Endodermal cell (in vitro differentiated cells): ENCODE results near the gene IL21R. TPM values are rescaled to one million over a fixed set of nuclear protein-coding genes. Genes with fewer than 3 reads are reported as not detected.

Experiments used
- DNase-seq: peaks from one replicate; pipeline ENCODE4 v3.0.0-alpha.2; 2017
- H3K27ac ChIP-seq: 2 replicates; pipeline ENCODE4 v1.5.1; 2013; ENCODE audit warnings: mild to moderate bottlenecking, low read depth, low read length, moderate library complexity
- H3K27me3 ChIP-seq: 2 replicates; pipeline ENCODE4 v1.6.1; 2013; ENCODE audit warnings: mild to moderate bottlenecking, low read length, moderate library complexity; ENCODE audit not compliant: insufficient read depth, control insufficient read depth, poor library complexity, severe bottlenecking
- H3K36me3 ChIP-seq: 2 replicates; pipeline ENCODE4 v1.7.0; 2013; ENCODE audit warnings: mild to moderate bottlenecking, low read length, moderate library complexity; ENCODE audit not compliant: control insufficient read depth, insufficient read depth
- H3K4me1 ChIP-seq: one replicate; pipeline ENCODE4 v1.7.0; 2013; ENCODE audit warnings: low read length; ENCODE audit not compliant: control insufficient read depth, insufficient read depth
- H3K4me3 ChIP-seq: 2 replicates; pipeline ENCODE4 v1.5.1; 2013; ENCODE audit warnings: mild to moderate bottlenecking, low read length, moderate library complexity
- H3K9ac ChIP-seq: 2 replicates; pipeline ENCODE4 v1.6.1; 2013; ENCODE audit warnings: mild to moderate bottlenecking, low read length, moderate library complexity; ENCODE audit not compliant: poor library complexity, severe bottlenecking; ENCODE audit errors: extremely low read depth
- H3K9me3 ChIP-seq: 2 replicates; pipeline ENCODE4 v1.6.1; 2013; ENCODE audit warnings: mild to moderate bottlenecking, low read length, moderate library complexity; ENCODE audit not compliant: control insufficient read depth
- H3K27ac Mint-ChIP-seq: 2 replicates; pipeline ENCODE4 v1.8.0; 2020; ENCODE audit warnings: mixed read lengths
- H3K27me3 Mint-ChIP-seq: 2 replicates; pipeline ENCODE4 v1.8.0; 2021; ENCODE audit warnings: mild to moderate bottlenecking, mixed read lengths; ENCODE audit not compliant: insufficient read depth
- H3K36me3 Mint-ChIP-seq: 2 replicates; pipeline ENCODE4 v1.8.0; 2020; ENCODE audit warnings: low read depth, mixed read lengths
- H3K4me1 Mint-ChIP-seq: 2 replicates; pipeline ENCODE4 v1.8.0; 2020; ENCODE audit warnings: mixed read lengths
- H3K4me3 Mint-ChIP-seq: 2 replicates; pipeline ENCODE4 v1.8.0; 2020; ENCODE audit warnings: mild to moderate bottlenecking, moderate library complexity, mixed read lengths
- H3K9me3 Mint-ChIP-seq: 2 replicates; pipeline ENCODE4 v1.8.0; 2020; ENCODE audit warnings: mild to moderate bottlenecking, mixed read lengths
- WGBS, 2 experiments: methylation state at CpG; one replicate each; pipeline versions ENCODE4 v1.1.5 to v1.1.7; 2013; ENCODE audit warnings: missing lambda C conversion rate in 2 of 2, mixed read lengths in 1 of 2; ENCODE audit not compliant: insufficient coverage in 1 of 2, insufficient read length in 1 of 2; 5-methylcytosine and 5-hydroxymethylcytosine counted together
- total RNA-seq, 2 donors: library from RNA; stranded (reverse); fragmentation: NEBNext Ultra II Directional in 1 of 2; extraction: Animal tissue kit (Norgen Biotek cat#: 25700) in 1 of 2; gene quantifications; 2 replicates in 1 of 2; 3 replicates in 1 of 2; pipeline ENCODE4 v1.2.1, GENCODE V29; 2021
- TF ChIP-seq, protein P1 (sequence below): fragments of 200-600 bp; sonication (generic); conservative IDR thresholded peaks from 2 replicates; pipeline ENCODE4 v1.5.0; 2021; ENCODE audit warnings: antibody characterized with exemption, mild to moderate bottlenecking

Gene IL21R
- total RNA-seq, 2 donors from 2014 or later = 0.18 TPM; not detected in 1

DNA sequence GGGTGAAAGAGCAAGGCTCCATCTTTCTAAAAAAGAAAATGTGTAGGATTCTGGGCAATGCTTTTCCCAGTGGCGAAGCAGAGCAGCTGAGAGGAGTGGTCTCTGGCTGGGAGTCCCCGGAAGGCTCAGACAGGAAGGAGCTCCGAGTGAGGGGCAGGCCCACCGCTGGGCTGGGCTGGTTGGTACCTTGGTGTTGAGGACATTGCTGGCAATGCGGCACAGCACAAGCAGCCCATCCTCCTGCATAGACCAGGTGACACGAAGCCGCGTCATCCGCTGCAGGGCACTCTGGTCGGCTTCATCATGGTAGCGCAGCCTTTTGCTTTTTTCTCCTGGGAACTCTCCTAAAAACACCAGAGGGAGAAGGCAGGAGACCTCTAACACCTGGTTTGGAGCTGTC is 83.8 kb downstream of the IL21R start:
- Mint-ChIP-seq H3K27me3 (no peaks in the 10 kb centered on the region), H3K4me3 (no peak overlapping the region), H3K9me3 (no peaks in the 10 kb centered on the region), H3K27ac (no peak overlapping the region), H3K36me3 (peaks cover 83% of the 10 kb centered on the region), H3K4me1 (no peaks in the 10 kb centered on the region)
- 96 to 97% methylated on average over 5 to 11 of the region's 11 CpGs for WGBS, 2 experiments
- H3K27me3 ChIP-seq = no peaks in the 10 kb centered on the region
- no peaks in the 10 kb centered on the region for H3K9me3 ChIP-seq
- H3K9ac ChIP-seq = no peak overlapping the region
- H3K36me3 ChIP-seq = peaks cover 98% of the 10 kb centered on the region
- H3K4me3 ChIP-seq = no peak overlapping the region
- no peak for DNase-seq
- H3K4me1 ChIP-seq = no peaks in the 10 kb centered on the region
- TF ChIP-seq, protein P1, sequence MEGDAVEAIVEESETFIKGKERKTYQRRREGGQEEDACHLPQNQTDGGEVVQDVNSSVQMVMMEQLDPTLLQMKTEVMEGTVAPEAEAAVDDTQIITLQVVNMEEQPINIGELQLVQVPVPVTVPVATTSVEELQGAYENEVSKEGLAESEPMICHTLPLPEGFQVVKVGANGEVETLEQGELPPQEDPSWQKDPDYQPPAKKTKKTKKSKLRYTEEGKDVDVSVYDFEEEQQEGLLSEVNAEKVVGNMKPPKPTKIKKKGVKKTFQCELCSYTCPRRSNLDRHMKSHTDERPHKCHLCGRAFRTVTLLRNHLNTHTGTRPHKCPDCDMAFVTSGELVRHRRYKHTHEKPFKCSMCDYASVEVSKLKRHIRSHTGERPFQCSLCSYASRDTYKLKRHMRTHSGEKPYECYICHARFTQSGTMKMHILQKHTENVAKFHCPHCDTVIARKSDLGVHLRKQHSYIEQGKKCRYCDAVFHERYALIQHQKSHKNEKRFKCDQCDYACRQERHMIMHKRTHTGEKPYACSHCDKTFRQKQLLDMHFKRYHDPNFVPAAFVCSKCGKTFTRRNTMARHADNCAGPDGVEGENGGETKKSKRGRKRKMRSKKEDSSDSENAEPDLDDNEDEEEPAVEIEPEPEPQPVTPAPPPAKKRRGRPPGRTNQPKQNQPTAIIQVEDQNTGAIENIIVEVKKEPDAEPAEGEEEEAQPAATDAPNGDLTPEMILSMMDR = no peak
- no peak overlapping the region for H3K27ac ChIP-seq

DNA sequence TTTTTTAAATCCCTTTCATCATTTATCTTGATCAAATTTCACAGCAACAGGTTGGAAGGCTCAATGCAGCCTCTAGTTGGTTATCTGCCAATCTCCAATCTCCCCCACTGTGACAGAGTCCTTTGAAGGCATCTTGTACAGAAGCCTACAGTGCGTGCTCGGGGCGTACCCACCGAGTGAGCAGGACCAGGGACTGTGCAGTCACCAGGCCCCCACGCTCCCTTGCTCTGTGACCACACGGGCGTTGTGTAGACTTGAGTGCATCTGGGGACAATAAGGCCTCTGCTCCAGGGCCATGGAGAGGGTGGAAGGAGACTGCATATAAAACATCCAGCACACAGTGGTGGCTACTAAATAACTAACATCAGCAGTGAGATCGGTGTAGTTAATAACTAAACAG is 84.4 kb downstream of the IL21R start:
- TF ChIP-seq, protein P1 = no peak

DNA sequence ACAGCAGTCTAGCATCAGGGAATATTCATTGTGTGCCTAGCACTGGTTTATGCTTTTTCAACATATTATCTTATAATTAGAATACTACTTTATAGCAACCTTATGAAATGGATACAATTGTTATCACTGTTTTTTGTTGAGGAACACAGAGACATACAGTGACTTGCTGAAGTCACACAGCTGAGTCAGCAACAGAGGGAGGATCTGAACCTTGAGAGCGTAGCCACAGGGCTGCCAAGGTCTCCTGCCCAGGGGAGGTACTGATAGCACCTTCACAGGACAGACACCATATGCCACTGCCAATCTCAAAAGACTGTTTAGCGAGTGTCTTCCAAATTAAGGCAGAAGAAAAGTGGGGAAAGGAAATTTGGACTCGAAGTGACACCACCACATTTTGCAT is 84.8 kb downstream of the IL21R start:
- TF ChIP-seq, protein P1 = no peak
- H3K9me3 ChIP-seq = no peaks in the 10 kb centered on the region
- no peak overlapping the region for H3K4me3 ChIP-seq
- H3K27ac ChIP-seq = no peak overlapping the region
- H3K36me3 ChIP-seq = peaks cover 98% of the 10 kb centered on the region
- 90 to 100% methylated on average over 3 of the region's 3 CpGs for WGBS, 2 experiments
- Mint-ChIP-seq H3K36me3 (peaks cover 82% of the 10 kb centered on the region), H3K4me3 (no peak overlapping the region), H3K27ac (no peak overlapping the region), H3K4me1 (no peaks in the 10 kb centered on the region), H3K27me3 (no peaks in the 10 kb centered on the region), H3K9me3 (no peaks in the 10 kb centered on the region)
- no peaks in the 10 kb centered on the region for H3K27me3 ChIP-seq
- H3K9ac ChIP-seq = no peak overlapping the region
- no peaks in the 10 kb centered on the region for H3K4me1 ChIP-seq
- no peak for DNase-seq

More for the DNA sequence above, 84.4 kb downstream of the IL21R start:
- whole genome bisulfite sequencing, 2 experiments = 91 to 99% methylated on average over 7 to 8 of the region's 8 CpGs
- no peak overlapping the region for H3K9ac ChIP-seq
- Mint-ChIP-seq H3K4me1 (no peaks in the 10 kb centered on the region), H3K27me3 (no peaks in the 10 kb centered on the region), H3K4me3 (no peak overlapping the region), H3K27ac (no peak overlapping the region), H3K36me3 (peaks cover 82% of the 10 kb centered on the region), H3K9me3 (no peaks in the 10 kb centered on the region)
- no peaks in the 10 kb centered on the region for H3K27me3 ChIP-seq
- H3K36me3 ChIP-seq = peaks cover 98% of the 10 kb centered on the region
- no peaks in the 10 kb centered on the region for H3K9me3 ChIP-seq
- no peaks in the 10 kb centered on the region for H3K4me1 ChIP-seq
- no peak for DNase-seq
- H3K27ac ChIP-seq = no peak overlapping the region
- H3K4me3 ChIP-seq = no peak overlapping the region
